CD4-positive, alpha-beta T cell treated with Interleukin-1 beta for 1 hour (primary cell): ENCODE data around the gene ZNF544.
"Not testable (repeated sequence)": the region's sequence is repeated elsewhere in the genome, so short reads cannot be mapped to it uniquely, and the experiment has no call there.

Source experiments
- DNase-seq, 2 donors: peaks; one replicate each; pipeline ENCODE4 v3.0.0-alpha.2; 2020 to 2022

Gene ZNF544

DNA sequence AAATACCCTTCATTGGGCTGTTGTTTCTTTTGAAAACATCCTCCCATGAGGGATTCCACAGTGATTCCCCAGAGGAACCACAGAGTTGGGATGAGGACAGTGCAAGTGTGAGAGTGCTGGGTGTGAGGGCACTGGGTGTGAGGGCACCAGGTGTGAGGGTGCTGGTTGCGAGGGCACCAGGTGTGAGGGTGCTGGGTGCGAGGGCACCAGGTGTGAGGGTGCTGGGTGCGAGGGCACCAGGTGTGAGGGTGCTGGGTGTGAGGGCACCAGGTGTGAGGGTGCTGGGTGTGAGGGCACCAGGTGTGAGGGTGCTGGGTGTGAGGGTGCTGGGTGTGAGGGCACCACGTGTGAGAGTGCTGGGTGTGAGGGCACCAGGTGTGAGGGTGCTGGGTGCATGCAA lies 29.5 kb downstream of the ZNF544 start:
- not testable (repeated sequence) for DNase-seq

DNA sequence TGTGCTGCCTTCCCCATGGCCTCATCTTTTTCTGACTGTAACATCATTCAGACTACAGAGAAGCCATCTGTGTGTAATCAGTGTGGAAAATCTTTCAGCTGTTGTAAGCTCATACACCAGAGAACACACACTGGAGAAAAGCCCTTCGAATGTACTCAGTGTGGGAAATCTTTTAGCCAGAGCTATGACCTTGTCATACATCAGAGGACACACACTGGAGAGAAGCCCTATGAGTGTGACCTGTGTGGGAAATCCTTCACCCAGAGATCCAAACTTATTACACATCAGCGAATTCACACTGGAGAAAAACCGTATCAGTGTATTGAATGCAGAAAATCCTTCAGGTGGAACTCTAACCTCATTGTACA lies 32.9 kb downstream of the ZNF544 start:
- no peak for DNase-seq

DNA sequence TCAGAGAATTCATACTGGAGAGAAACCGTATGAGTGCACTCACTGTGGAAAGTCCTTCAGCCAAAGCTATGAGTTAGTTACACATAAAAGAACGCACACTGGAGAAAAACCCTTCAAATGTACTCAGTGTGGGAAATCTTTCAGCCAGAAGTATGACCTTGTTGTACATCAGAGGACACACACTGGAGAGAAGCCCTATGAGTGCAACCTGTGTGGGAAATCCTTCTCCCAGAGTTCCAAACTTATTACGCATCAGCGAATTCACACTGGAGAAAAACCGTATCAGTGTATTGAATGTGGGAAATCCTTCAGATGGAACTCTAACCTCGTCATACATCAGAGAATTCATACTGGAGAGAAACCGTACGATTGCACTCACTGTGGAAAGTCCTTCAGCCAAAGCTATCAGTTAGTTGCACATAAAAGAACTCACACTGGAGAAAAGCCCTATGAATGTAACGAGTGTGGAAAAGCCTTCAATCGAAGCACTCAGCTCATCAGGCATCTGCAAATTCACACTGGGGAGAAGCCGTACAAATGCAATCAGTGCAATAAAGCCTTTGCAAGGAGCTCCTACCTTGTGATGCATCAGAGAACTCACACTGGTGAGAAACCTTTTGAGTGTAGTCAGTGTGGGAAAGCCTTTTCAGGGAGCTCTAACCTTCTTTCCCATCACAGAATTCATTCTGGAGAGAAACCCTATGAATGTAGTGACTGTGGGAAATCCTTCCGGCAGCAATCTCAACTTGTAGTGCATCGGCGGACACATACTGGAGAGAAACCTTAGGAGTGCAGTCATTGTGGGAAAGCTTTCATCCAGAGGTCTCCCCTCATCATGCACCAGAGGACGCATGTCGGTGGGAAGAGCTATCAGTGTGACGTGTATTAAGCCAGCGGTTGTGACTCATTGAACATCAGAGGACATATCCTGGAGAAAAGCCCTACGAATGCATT lies 33.5 kb downstream of the ZNF544 start:
- no peak for DNase-seq

DNA sequence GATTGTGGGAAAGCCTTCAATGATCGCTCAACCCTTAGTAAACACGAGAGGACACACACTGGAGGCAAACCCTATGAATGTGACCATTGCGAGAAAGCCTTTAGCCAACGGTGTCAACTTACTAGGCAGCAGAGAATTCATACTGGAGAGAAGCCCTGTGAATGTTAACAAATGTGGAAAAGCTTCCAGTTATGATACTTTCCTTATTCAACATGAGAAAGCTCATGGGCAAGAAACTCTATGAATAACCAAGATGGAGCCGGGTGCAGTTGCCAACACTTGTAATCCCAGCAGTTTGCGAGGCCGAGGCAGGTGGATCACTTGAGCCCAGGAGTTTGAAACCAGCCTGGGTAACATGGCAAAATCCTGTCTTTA lies 34.2 kb downstream of the ZNF544 start:
- DNase-seq = no peak

DNA sequence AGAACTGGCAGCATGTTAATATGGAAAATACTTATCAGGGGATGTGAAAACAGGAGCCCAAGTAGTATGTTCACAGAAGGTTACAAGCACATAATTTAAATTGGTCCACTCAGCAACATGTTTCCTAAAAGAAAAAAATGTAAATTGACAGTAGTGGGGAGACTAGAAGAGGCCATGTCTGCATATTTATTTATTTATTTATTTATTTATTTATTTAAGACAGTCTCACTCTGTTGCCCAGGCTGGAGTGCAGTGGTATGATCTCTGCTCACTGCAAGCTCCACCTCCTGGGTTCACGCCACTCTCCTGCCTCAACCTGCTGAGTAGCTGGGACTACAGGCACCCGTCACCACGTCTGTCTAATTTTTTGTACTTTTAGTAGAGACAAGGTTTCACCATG lies 36.4 kb downstream of the ZNF544 start:
- DNase-seq = no peak

DNA sequence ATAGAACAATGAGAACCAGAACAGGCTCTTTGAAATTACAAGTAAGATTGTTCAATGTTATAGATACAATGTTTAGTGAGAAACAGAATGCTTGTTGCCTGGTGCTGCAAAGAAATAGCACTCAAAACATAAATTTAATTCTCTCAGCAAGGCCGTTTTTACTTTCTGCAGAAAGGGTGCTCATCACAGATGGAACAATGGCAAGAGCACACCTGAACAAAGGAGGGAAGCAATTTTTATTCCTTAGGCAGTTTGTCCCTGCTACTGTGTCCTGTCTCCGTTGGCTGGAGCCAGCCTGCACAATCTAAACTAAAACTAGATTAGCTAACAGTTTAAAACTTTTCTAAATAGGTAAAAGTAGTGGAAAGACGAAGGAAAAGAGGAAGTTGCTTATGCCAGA lies 39.6 kb downstream of the ZNF544 start:
- DNase-seq = no peak

DNA sequence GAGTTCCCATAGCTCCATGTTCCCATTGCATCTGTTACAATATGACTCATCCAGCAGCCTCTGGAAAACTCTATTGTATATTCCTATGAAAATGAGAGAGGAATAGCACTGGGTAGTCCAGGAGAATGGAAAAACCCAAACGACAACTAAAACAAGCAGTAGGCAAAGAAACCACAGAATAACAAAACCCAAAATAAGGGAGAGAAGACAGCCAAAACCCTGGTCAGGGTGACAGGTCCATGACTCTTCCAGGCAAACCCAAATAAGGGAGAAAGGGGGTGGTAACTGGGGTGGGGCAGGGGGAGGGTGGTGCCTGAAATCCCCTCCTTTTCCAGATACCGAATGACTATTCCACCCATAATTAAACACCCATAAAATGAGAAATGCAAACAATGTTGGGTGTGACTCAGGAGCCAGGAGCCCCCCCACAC lies 46.1 kb downstream of the ZNF544 start:
- no peak for DNase-seq

DNA sequence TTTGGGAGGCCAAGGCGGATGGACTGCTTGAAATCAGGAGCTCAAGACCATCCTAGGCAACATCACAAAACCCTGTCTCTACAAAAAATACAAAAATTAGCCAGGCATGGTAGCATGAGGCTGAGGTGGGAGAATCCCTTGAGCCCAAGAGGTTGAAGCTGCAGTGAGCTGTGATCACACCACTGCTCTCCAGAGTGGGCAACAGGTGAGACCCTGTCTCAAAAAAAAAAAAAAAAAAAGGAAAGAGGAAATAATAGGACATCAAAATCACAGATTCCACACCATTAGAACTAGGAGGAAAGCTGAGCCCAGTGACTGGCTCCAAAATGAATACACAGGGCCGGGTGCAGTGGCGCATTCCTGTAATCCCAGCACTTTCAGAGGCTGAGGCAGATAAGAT lies 46.9 kb downstream of the ZNF544 start:
- DNase-seq = no peak

DNA sequence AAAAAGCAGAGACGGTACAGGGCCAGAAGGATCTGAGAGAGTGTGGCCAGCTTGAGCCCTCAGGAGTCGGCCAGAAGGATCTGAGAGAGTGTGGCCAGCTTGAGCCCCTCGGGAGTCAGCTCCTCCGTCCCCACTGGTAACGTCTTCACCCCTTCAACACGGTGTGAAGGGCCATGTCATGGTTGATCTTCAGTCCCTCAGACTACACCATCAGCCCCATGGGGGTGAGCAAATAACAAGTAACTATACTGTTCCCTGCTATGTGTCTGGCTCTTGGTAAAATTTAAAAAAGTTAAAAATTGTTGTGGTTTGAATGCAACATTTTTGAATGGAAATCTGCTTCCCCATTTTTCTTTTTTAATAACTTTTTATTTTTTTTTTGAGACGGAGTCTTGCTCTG lies 48.5 kb downstream of the ZNF544 start:
- no peak for DNase-seq

DNA sequence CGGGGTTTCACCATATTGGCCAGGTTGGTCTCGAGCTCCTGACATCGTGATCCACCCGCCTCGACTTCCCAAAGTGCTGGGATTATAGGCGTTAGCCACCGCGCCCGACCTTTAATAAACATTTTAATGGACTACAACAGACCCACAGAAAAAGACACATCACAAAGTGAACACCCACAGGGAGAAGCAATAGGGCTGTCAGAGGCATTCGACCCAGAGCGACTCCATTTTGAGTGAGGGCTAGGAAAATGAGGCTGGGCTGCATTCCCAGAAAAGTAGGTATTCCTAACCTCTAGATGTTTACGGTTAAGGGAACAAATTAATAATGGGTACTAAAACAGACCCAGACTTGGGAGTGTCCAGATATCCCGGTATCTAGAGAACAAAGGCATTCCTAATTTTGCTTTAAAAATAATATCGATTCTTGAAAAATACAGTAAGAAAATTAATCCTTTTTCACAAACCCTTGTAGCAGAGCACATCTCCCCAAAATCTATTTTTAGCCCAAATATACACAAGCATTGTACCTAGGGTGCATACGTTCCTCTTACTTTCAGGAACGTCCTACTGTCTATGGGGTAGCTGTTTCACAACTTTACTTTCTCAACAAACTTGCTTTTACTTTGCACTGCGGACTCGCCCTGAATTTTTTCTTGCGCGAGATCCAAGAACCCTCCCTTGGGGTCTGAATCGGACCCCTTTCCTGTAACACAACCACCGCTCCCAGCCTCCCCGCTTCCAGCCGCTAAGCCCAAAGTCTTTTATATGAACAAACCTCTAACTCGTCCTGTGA lies 49.2 kb downstream of the ZNF544 start:
- no peak for DNase-seq

DNA sequence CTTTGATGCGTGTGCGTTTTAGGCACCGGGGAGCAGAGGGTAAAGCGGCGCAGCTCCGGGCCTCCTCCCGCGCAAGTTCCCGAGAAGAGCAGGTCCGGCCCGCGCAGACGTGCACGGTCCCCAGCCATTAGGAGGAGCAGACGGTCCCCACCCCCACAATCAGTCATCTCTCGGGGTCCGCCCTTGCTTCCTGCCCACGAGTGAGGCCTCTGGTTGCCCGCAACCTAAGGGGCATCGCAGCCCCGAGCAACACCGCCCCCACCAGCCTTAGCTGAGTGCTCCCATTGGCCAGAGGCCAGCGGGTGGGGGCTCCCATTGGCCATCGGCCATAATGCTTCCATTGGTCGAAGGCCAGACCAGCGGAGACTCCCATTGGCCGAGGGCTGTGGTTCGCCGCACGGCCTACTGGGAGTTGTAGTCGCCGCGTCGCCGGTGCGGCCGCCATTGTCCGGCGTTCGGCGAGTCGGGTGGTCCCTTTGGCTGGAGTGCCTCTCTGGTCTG lies 49.9 kb downstream of the ZNF544 start, which contains the start of gene ZNF8:
Gene ZNF8 (plus strand): TSS at position 415 of the 501 bp plus-strand sequence. CDS start 127 bp downstream, outside the sequence.
- peak; percentile 97 to 98 for DNase-seq

DNA sequence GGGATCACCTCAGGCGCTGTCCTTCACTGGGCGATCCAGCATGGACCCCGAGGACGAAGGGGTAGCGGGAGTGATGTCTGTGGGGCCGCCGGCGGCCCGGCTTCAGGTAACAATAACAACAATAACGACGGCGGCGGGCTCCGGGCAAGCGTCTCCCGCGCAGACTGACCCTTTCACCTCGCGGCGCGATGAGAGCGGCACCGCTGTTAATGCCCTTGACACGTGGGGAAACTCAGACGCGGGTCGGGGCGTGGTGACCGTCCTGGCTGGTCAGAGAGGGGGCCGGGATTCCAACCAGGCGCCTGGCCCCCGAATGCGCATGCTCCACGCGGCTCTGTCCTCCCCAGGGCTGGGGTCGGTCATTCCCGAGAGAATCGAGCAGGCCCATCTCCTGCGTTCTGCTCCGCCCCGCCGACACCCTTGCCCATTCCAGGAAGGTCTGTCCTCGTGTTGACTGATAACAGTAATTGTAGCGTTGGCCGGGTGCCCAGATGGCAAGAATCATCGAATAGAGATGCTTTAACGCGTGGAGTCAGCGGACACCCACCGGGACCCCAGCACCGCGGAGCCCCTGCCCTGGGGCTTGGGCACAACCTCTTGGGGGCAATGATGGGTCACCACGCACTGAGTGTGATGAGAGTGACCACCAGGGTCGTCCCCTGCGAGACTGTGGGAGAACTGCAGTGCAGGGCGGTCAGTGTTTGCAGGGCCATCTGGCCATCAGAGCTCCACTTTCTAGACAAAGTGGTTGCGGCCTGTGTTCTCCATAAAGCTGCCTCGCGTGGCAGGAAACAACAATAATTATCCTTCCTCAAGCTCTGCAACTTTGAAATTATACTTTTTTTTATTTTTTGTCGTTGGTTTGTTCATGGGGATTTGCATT lies 50.6 kb downstream of the ZNF544 start:
- DNase-seq = peak; percentile 20 to 29

DNA sequence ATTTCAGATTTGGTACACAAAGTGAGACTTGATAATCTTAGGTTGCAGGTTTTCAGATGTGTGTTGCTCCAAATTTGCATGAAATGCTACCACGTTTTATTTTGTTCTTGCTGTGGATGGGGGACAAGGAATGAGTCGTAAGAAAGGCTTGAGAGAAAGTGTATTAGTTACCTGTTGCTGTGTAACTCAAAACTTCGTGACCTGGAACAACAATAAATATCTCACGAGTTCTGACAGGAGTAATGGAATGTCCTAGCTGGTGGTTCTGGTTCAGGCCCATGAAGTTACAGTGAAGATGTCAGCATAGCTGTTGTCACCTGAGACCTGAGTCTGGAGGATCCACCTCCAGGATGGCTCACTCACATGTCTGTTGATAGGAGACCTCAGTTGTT lies 51.2 kb downstream of the ZNF544 start:
- DNase-seq = no peak

DNA sequence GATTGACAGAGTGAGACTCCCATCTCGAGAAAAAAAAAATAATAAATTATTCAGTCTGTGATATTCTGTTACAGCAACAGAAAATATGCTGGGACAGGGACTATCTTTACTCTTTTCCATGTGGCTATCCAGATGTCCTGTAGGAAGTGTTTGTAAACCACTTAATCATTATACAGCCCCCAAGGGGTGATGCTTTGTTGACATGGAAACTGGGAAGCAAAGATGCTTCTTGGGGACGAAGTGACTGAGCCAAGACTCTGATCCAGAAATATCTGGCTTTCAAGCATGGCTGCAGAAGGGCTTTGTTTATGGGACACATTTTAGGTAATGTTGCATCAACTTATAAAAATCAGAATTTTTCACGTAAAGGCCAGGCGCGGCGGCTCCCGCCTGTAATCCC lies 55.5 kb downstream of the ZNF544 start:
- no peak for DNase-seq

DNA sequence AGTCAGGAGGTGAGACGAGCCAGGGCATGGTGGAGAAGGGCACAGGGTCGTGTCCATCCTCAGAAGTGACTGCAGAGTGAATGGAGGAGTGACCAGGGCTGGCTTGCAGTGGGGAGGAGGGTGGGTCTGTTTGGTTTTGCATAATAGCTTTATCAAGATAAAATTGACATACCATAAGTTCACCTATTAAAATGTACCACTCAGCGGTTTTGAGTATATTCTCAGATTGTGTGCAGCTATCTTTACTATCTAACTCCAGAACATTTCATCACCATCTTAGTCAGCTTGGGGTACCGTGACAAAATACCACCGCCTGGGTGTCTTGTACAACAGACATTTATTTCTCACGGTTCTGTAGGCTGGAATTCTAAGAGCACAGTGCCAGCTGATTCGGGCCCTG lies 63.2 kb downstream of the ZNF544 start:
- no peak for DNase-seq

DNA sequence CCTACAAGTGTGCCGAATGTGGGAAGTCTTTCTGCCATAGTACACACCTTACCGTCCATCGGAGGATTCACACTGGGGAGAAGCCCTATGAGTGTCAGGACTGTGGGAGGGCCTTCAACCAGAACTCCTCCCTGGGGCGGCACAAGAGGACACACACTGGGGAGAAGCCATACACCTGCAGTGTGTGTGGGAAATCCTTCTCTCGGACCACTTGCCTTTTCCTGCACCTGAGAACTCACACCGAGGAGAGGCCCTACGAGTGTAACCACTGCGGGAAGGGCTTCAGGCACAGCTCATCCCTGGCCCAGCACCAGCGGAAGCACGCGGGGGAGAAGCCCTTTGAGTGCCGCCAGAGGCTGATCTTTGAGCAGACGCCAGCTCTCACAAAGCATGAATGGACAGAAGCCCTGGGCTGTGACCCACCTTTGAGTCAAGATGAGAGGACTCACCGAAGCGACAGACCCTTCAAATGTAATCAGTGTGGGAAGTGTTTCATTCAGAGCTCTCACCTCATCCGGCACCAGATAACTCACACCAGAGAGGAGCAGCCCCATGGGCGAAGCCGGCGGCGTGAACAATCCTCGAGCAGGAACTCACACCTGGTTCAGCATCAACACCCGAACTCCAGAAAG lies 66.1 kb downstream of the ZNF544 start:
- DNase-seq = no peak

DNA sequence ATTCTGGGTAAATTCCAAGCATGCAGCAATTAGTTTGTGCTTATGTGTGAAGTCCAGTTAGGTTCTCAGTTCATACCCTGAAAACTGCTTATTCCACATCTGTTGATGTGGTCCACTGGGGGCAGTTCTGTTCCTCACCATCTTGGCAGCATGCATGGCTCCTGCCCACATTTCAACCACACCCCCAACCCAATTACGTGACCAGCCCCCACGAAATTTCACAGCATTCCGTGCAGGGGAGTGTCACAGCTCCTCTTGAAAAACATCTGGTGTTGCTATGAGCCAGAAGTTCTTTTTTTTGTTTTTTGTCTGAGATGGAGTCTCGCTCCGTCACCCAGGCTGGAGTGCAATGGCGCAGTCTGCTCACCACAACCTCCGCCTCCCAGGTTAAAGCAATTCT lies 67.4 kb downstream of the ZNF544 start:
- DNase-seq = no peak

DNA sequence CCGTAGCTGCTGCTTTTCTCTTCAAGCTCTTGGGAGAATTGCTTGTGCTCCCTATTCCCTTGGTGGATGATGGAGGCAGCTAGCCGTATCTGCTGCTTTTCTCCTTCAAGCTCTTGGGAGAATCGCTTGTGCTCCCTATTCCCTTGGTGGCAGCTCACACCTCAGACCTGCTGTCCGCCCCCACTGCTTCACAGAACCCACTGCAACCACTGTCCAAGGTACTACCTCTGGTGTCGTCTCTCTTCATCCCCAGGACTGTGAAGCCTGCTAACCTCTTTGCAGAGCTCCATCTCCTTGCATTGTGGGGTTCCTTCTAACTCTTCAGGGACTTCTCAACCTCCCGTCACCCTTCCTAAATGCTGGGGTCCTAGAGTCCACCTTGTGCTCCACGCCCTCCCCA lies 71.9 kb downstream of the ZNF544 start:
- DNase-seq = no peak

DNA sequence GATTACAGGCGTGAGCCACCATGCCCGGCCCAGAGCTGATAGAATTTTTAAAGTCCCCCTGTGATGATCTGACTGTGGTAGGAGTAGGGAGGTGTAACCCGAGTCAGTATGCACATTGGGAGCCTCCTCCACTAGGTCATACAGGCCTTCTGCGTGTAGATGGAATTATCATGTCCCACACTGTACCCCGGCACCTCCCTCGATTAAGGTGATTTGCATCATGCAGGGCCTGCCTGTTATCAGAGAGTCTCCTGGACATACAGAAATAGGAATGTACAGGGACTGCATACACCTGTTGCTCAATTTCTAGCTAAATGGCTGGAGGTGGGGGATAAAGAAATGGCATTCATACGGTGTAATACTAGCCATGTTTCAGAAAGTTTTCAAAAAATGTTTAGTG lies 75.5 kb downstream of the ZNF544 start:
- no peak for DNase-seq

DNA sequence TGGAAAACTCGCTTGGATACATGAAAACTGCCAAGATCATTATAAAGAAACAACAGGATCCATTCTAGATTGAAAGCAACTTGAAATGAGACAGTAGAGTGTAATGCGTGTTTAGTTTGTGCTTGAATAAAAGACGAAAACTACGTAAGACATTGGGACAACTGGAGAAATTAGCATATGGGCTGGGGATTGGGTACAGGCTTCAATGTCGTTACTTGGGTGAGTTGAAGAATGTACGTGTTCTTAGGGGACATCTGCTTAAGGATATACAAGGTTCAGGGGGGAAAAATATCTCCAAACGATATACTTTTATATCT lies 76.0 kb downstream of the ZNF544 start:
- DNase-seq = no peak

DNA sequence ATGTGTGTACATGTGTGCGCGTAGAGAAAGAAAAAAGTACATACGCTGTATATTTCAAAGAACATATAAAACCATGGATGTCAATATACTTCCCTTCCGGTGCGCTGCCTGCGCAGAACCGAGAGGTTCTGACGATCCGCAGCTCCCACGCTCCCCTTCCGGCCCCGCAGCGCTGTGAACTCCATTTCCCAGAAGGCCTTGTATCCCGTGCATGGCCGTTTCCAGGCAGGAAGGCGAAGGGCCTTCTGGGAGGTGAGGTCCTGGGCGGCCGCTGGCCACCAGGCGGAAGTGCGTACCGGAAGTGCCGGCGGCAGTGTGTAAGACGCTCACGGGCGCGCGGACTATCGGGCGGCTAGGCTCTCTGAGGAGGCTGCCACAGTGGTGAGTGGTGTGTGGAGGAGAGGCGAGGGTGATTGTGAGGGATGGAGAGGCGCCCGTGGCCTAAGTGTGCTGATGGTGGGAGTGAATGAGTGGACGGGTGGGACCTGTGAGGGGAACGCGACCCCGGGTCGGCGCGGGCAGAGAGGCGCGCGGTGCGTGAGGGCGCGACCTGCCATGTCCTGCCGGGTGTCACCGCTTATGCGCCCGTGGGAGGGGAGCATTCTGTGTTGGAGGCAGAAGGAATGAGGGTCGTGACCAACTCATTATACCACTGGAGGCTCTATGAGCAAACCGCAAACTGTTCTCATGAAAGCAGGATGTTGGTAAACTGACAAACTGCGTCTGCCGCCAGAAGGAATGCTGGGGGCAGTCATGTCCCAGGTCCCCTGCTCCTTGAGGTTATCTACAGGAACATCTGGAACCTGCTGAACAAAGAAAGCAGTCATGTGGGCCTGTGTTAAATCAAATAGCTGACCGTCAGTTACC lies 76.6 kb downstream of the ZNF544 start, which contains the start of gene ERVK3-1:
Gene ERVK3-1 (plus strand): TSS at position 313 of the 867 bp plus-strand sequence. CDS start 6,792 bp downstream, outside the sequence.
- DNase-seq = peak; percentile 96 to 97
